Urinary bladder (tissue), 4 donors: Measurements from ENCODE around the gene PRRT3. TPM values are rescaled to one million over a fixed set of nuclear protein-coding genes. Genes with fewer than 3 reads are reported as not detected.

Experiments used
- DNase-seq: peaks from one replicate; pipeline ENCODE4 v3.0.0-alpha.2; 2015; ENCODE audit errors: extremely low spot score
- H3K27ac ChIP-seq: one replicate; pipeline ENCODE4 v1.5.1; 2013; ENCODE audit warnings: low read depth, mild to moderate bottlenecking, moderate library complexity
- H3K36me3 ChIP-seq: one replicate; pipeline ENCODE4 v1.6.1; 2013; ENCODE audit warnings: mild to moderate bottlenecking, moderate library complexity; ENCODE audit not compliant: insufficient read depth
- H3K4me1 ChIP-seq: one replicate; pipeline ENCODE4 v1.6.1; 2013; ENCODE audit warnings: mild to moderate bottlenecking, moderate library complexity; ENCODE audit not compliant: insufficient read depth
- H3K4me3 ChIP-seq: one replicate; pipeline ENCODE4 v1.5.1; 2013; ENCODE audit warnings: low read depth, low read length
- WGBS: extraction: QIAGEN DNeasy Blood & Tissue Kit; methylation state at CpG from one replicate; pipeline ENCODE4 v1.1.7; 2013; 5-methylcytosine and 5-hydroxymethylcytosine counted together
- polyA plus RNA-seq: library from polyadenylated mRNA; stranded (reverse); fragments of 200-250 nt; gene quantifications from one replicate; pipeline ENCODE4 v1.2.3, GENCODE V29; 2013
- total RNA-seq: library from RNA; depleted of rRNA; stranded (reverse); fragments of >200 nt; gene quantifications from one replicate; pipeline ENCODE4 v1.2.3, GENCODE V29; 2014
- donor health status: healthy with polysubstance abuse.
- donor health status: healthy.

Gene PRRT3
- 0.95 TPM for total RNA-seq
- polyA plus RNA-seq: 2.8 TPM

DNA sequence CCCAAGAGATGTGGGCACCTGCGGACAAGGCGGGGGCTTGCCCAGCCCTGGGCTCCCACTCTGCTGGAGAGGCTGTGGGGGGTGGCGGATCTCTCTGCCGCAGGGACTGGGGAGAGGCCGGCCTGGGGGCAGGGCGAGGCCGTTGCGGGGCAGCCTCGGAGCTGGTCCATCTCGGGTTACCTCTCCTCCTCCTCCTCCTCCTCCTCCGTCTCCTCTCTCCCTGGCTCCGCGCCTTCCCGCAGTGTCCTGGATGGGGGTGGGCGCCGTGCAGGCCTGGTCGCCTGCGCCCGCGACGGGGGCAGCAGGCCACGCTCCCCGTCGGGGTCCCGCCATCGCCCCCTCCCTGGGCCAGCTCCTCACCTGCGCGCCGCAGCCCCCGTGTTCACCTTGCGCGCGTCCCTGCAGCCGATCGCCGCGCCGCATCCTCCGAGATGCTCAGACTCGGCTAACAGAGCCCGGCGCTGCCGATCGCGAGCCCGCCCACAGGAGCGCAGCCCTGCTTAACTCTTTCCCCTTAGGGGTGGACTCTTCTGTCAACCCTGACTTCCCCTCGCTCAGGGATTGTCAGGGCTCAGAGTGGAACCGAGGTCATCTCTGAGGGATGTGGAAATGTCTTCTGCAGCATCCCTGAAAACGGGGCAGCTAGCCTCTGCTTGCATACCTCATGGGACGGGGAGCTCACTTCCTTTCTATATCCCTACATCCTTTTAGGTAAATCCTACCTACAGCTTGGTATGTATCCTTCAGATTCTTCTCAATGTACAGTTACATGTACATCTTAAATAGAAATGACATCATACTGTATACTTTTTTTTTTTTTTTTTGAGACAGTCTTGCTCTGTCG is at the start of gene PRRT3:
Gene PRRT3 (minus strand): TSS at position 447 of the 844 bp plus-strand sequence. CDS start 2,293 bp downstream, outside the sequence.
- WGBS: 3% methylated on average over 52 of the region's 52 CpGs
- no peaks in the 10 kb centered on the region for H3K36me3 ChIP-seq
- no peak within 1 kb of the TSS for H3K27ac ChIP-seq
- peaks cover 4% of the 10 kb centered on the region for H3K4me1 ChIP-seq
- H3K4me3 ChIP-seq: peak within 1 kb of the TSS; percentile 53
- no peak for DNase-seq

DNA sequence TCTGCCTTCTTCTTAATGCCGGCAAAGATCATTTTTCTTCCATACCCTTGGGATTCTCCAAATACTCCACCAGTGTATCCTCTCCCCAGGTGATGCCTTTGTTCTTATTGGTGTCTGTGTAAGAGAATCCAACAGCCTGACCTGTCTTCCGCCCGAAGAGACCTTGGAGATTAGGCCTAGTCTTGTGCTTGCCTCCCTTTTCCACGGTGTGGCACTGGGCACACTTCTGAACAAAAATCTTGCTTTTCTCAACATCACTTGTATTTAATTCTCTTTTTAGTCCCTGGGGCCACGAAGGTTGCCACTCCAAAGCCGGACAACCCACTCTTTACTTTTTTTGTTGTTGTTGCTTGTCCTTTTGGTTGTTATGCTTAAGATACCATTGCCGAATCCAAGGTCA is 48.5 kb upstream of the PRRT3 start:
- DNase-seq: no peak
- 97% methylated on average over 7 of the region's 7 CpGs for WGBS
- H3K4me1 ChIP-seq: no peaks in the 10 kb centered on the region
- no peak overlapping the region for H3K4me3 ChIP-seq
- no peak overlapping the region for H3K27ac ChIP-seq
- H3K36me3 ChIP-seq: peaks cover 2% of the 10 kb centered on the region

DNA sequence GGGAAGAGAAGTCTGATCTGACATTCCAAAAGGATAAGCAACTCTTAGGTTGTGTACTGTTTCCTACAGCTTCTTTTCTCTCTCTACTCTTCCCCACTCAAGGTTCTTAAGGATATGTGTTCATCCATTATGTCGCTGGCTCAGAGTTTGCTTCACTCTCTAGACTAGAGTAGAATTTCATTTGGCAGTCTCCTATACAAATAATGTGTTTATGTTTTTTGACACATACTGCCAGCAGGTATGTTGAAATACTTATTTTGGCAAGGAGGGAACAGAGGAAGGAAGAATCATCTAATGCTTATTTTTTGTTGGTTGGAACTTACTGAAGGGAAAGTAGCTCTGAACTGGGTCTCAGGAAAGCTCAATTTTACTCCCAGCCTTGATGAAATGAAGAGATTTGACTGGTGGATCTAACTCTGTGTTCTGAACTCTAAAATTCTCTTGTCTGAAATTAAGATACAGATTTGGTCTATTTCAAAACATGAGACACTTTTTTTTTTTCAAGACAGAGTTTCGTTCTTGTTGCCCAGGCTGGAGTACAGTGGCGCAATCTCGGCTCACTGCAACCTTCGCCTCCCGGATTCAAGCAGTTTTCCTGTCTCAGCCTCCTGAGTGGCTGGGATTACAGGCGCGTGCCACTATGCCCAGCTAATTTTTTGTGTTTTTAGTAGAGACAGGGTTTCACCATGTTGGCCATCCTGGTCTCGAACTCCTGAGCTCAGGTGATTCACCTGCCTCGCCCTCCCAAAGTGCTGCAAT is 42.1 kb upstream of the PRRT3 start:
- Histone ChIP-seq H3K4me3 (no peak overlapping the region), H3K36me3 (peaks cover 2% of the 10 kb centered on the region), H3K4me1 (no peaks in the 10 kb centered on the region), H3K27ac (no peak overlapping the region)
- no peak for DNase-seq
- 94% methylated on average over 10 of the region's 10 CpGs for WGBS

DNA sequence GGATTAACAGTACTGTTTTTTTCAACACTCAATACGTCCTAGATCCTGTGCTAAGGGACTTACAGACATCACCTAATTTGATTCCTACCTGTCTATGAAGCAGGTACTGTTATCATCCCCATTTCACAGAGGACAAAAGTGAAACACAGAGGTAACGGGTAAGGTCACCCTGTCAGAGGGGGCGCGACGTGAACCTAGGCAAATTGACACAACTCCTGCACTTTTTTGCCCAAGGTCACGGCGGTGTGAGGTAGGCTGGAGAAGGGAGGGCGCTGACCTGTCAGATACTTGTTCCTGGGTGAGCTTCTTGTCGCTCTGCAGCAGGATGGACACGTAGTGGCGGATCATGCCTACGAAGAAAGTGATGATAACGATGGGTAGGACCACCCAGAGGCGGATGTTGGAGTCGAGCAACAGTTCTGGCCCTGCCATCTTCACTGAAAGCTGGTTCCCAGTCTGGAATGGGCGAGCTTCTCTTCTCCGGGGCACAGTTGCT is 34.1 kb upstream of the PRRT3 start:
- under 1% methylated on average over 17 of the region's 17 CpGs for WGBS
- Histone ChIP-seq H3K4me1 (no peaks in the 10 kb centered on the region), H3K36me3 (no peaks in the 10 kb centered on the region), H3K27ac (peak overlapping the region; percentile 61), H3K4me3 (peak overlapping the region; percentile 69)
- DNase-seq: no peak

DNA sequence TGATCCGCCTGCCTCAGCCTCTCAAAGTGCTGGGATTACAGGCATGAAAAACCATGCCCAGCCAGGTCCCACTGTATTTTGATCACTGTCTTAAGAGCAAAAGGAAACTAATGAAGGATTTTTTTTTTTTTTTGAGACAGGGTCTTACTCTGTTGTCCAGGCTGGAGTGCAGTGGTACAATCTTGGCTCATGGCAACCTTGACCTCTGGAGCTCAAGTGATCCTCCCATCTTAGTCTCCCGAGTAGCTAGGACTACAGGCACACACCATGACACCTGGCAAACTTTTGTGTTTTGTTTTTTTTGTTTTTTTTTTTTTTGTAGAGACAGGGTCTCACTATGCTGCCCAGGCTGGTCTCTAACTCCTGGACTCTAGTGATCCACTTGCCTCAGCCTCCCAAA is 28.0 kb upstream of the PRRT3 start:
- peaks cover 2% of the 10 kb centered on the region for H3K36me3 ChIP-seq
- DNase-seq: no peak
- no peak overlapping the region for H3K4me3 ChIP-seq
- no peaks in the 10 kb centered on the region for H3K4me1 ChIP-seq
- H3K27ac ChIP-seq: no peak overlapping the region
- 94% methylated on average over 2 of the region's 2 CpGs for WGBS

DNA sequence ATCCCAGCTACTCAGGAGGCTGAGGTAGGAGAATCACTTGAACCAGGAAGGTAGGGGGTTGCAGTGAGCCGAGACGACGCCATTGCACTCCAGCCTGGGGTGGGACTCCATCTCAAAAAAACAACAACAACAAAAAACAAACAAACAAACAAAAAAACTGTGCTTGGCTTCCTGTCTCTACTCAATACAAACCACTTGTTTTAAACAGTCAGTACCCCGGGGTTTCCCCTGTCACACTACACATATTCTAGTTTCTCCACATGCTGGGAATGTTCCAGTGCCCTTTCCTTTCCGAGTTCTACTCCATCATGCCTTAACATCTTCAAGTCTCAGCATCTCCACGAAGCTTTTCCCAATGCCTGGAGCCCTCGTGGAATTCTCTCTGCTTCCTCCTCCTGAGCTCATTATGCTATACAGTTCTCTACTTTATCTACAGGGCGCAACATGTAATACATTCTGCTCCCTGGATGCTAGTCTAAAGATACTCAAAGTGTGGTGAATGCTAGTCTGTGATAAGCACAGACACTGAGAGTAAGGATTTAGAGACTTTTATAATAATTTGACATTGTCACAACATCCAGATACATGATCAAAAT is 26.6 kb upstream of the PRRT3 start:
- WGBS: 92% methylated on average over 8 of the region's 8 CpGs
- Histone ChIP-seq H3K36me3 (peaks cover 5% of the 10 kb centered on the region), H3K4me1 (no peaks in the 10 kb centered on the region), H3K27ac (peak overlapping the region; percentile 5), H3K4me3 (no peak overlapping the region)
- no peak for DNase-seq

DNA sequence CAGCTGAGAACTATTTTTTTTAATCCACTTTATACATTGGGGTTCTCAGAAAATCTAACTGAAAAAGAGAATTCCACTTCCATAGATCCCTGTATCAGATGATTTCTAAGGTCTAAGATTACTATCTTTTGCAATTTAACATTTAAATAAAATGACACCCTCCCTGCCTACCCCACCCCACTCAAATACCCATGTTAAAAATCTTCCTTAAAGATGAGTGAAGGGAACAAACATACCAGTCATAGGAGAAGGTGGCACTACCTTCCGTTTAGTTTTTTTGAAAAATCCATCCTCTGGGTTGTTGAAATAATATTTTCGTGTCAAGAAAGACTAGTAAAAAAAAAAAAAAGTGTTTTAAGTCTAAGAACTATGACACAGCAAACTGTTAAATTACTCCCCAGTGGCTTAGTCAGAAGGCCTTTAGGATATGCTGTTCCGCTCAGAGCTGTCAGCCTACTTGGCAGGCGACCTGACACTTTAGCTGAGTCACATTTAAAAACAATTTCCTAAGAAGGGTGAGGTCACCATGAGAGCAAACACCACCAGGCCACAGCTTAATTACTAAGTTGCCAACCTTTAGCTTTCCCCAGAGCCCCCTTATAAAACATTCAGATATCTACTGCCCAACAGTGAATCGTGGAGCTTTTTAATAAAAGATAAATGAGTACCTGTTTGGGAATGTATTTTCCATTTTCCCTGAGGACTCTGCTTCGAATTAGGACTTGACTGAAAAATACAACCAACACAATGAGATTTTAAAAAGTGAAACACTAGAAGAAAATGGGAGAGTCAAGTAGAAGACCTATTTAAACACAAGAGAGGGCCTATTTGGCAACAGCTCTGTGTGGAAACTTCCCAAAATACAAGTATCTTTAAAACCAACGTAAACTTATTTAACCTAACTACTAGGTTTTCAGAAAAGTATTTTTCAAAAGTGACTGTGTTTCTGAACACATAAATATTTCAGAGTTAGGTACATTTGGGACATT is 24.8 kb upstream of the PRRT3 start:
- 46% methylated on average over 7 of the region's 7 CpGs for WGBS
- peaks cover 5% of the 10 kb centered on the region for H3K36me3 ChIP-seq

DNA sequence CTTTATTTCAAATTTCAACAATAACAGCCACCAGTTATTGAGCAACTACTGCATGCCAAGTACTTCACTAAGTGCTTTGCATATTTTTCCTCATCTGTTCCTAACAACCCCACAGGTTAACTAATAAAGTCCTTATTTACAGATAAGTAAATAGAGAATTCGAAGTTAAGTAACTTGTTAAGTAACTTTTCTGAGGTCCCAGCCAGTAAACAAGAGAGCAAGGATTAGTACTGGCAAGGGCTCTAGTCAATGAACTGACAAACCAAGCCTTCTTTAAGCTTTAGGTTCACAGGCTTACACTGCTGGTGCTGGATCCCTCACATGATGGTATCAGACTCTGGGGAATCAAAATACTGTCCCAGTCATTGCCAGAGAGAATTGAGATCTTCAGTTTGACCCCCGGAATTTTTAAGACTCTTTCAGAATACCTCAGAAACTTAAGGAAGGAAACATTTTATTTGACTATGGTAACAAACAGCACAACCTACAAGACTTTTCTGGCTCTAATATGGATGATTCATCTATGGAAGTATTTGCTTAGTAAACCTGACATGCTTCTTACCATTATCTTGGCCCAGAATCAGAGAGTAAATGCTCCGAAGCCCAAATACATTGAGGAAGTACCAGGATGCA is 17.9 kb upstream of the PRRT3 start:
- H3K27ac ChIP-seq: no peak overlapping the region
- no peaks in the 10 kb centered on the region for H3K4me1 ChIP-seq
- 78% methylated on average over 3 of the region's 3 CpGs for WGBS
- no peak for DNase-seq
- no peak overlapping the region for H3K4me3 ChIP-seq
- H3K36me3 ChIP-seq: peaks cover 13% of the 10 kb centered on the region

More for the DNA sequence above, 24.8 kb upstream of the PRRT3 start:
- Histone ChIP-seq H3K27ac (peak overlapping the region; percentile 23), H3K4me3 (no peak overlapping the region), H3K4me1 (no peaks in the 10 kb centered on the region)
- DNase-seq: no peak

DNA sequence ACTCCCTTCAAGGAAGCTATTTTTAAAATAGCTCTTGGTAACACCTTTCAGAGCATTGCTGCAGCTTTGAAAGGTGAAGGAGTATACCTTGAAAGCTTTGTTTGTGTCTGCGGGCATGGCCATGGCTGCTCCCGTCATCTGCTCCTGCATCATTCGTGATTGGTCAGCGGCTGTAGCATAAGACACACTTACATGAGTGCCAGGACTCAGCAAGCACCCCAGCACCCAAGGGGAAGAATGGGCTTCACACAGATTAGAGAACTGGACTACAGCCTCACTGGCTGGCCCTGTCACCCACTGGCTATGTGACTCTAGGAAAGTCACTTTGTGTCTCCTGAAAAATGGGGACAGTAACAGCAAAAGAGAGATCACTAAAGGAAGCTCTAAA is 17.4 kb upstream of the PRRT3 start:
- no peaks in the 10 kb centered on the region for H3K4me1 ChIP-seq
- no peak overlapping the region for H3K4me3 ChIP-seq
- WGBS: 96% methylated on average over 4 of the region's 4 CpGs
- DNase-seq: no peak
- peaks cover 13% of the 10 kb centered on the region for H3K36me3 ChIP-seq
- H3K27ac ChIP-seq: no peak overlapping the region

DNA sequence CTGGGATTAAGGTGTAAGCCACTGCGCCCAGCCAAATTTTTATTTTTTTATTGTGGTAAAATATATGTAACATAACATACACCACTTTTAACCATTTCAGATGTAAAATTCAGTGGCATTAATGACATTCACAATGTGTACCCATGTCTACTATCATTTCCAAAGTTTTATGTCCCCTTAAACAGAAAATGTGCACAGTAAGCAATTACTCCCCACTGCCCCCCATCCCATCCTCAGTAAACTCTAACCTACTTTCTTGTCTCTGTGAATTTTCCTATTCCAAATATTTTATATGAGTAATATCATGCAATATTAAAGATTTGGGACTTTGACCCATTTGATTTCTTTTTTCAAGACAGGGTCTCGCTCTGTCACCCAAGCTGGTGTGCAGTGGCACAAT is 14.6 kb upstream of the PRRT3 start:
- no peak overlapping the region for H3K4me3 ChIP-seq
- H3K36me3 ChIP-seq: peaks cover 11% of the 10 kb centered on the region
- WGBS: 97% methylated on average over 2 of the region's 2 CpGs
- no peak for DNase-seq
- H3K4me1 ChIP-seq: no peaks in the 10 kb centered on the region
- no peak overlapping the region for H3K27ac ChIP-seq

DNA sequence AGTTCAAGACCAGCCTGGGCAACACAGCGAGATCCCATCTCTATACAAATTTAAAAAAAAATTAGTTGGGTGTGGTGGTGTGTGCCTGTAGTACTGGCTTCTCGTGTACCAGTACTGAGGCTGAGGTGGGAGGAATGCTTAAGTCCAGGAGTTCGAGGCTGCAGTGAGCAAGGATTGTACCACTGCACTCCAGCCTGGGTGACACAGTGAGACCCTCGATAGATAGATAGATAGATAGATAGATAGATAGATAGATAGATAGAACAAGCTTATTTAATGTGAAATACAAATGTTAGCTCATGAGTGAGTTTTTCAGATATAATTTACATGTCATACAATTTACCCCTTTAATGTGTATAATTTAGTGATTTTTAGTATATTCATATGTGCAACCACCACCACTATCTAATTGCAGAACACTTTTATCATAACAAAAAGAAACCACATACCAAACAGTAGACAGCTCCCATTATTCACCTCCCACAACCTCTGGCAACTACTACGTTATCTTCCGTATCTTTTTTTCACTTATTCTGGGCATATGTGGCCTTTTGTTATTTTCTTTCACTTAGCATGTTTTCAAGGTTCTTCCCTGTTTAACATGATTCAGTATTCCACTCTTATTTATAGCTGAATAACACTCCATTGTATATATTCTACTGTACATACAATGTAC is 13.1 kb upstream of the PRRT3 start:
- Histone ChIP-seq H3K4me3 (no peak overlapping the region), H3K36me3 (peaks cover 9% of the 10 kb centered on the region), H3K4me1 (no peaks in the 10 kb centered on the region), H3K27ac (no peak overlapping the region)
- WGBS: 88% methylated on average over 6 of the region's 6 CpGs
- no peak for DNase-seq

DNA sequence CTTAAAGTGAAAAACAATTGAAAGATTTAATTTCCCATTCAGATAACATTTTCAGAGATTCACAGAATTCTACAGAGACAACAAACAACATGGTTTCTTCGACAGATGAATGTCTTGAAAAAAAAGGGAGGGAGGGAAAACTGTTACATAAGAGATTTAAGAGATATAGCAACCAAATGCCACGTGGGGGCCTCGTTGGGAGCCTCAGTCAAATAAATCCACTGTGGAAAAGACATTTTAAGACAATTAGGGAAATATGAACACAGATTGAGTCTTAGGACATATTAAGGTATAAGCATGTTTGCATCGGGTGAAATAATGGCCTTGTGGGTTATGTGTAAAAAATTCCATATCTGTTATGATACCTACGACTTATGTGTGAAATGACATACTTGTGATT is 5.0 kb upstream of the PRRT3 start:
- Histone ChIP-seq H3K36me3 (no peaks in the 10 kb centered on the region), H3K4me1 (peaks cover under 1% of the 10 kb centered on the region), H3K27ac (no peak overlapping the region), H3K4me3 (no peak overlapping the region)
- no peak for DNase-seq
- WGBS: 49% methylated on average over 5 of the region's 5 CpGs
